ENCODE results near the gene PELI1. TPM values are rescaled to one million over a fixed set of nuclear protein-coding genes. Genes with fewer than 3 reads are reported as not detected.

PELI1 gene
- total RNA-seq, 1 experiment from 2014 or later, result 53.5 TPM

GRCh38 chr2:64124168-64124567 lies 20.1 kb downstream of the PELI1 start (continued):
- no peak for TF ChIP-seq E2F4 (CRISPR knock-in tag; IDR thresholded peaks at IDR 0.05; ENCODE audit: borderline replicate concordance, low read depth)
- no peak for TF ChIP-seq RELA (CRISPR knock-in tag; IDR thresholded peaks at IDR 0.05; ENCODE audit: borderline replicate concordance)
- TF ChIP-seq SOX15 (CRISPR knock-in tag; IDR thresholded peaks at IDR 0.05), result no peak

- peaks cover 45% of the 10 kb centered on the region for H3K4me1 Mint-ChIP-seq
- H3K4me3 Mint-ChIP-seq, result no peak overlapping the region
- no peak overlapping the region for H3K27ac Mint-ChIP-seq
- DNase-seq (ENCODE audit: low spot score) (no peak), ATAC-seq (no peak)
- TF ChIP-seq ZNF138 (CRISPR knock-in tag; conservative IDR thresholded peaks at IDR 0.05) (no peak), ZSCAN18 (CRISPR knock-in tag; IDR thresholded peaks at IDR 0.05) (no peak), CBFB (CRISPR knock-in tag; IDR thresholded peaks at IDR 0.05; ENCODE audit: low read depth) (no peak), SOX15 (CRISPR knock-in tag; IDR thresholded peaks at IDR 0.05) (no peak), IRF1 (CRISPR knock-in tag; IDR thresholded peaks at IDR 0.05) (no peak), CREM (CRISPR knock-in tag; IDR thresholded peaks at IDR 0.05) (no peak), RELA (CRISPR knock-in tag; IDR thresholded peaks at IDR 0.05; ENCODE audit: borderline replicate concordance) (no peak), ZNF396 (CRISPR knock-in tag; IDR thresholded peaks at IDR 0.05; ENCODE audit: borderline replicate concordance) (no peak), FOXP4 (CRISPR knock-in tag; IDR thresholded peaks at IDR 0.05) (no peak)
- ChIA-PET POLR2A (no interaction called here), CTCF (interaction anchor here (0.8 kb wide), 1 partner anchor 8 kb away, joined by 3 read pairs; no protein-coding TSS in a partner anchor)
- H3K9me3 Mint-ChIP-seq, result peaks cover 12% of the 10 kb centered on the region
- H3K36me3 Mint-ChIP-seq, result peaks cover 11% of the 10 kb centered on the region
- no peaks in the 10 kb centered on the region for H3K27me3 Mint-ChIP-seq (ENCODE audit: low read depth)
These were observed 20.5 kb downstream of the PELI1 start for GRCh38 chr2:64123740-64124139.

- ATAC-seq, result no peak
- ChIA-PET CTCF (interaction anchor here (0.6 kb wide), 1 partner anchor 53 kb away, joined by 5 read pairs; no protein-coding TSS in a partner anchor), POLR2A (interaction anchor here (0.6 kb wide), 3 partner anchors 28 to 288 kb away, joined by 4 to 6 read pairs (median 6); no protein-coding TSS in a partner anchor)
- Mint-ChIP-seq H3K9me3 (peaks cover 12% of the 10 kb centered on the region), H3K27ac (peak overlapping the region; percentile 80), H3K4me3 (no peak overlapping the region), H3K4me1 (peaks cover 35% of the 10 kb centered on the region), H3K27me3 (ENCODE audit: low read depth) (no peaks in the 10 kb centered on the region), H3K36me3 (peaks cover 13% of the 10 kb centered on the region)
- no peak for DNase-seq (ENCODE audit: low spot score)
- TF ChIP-seq TEAD1 (CRISPR knock-in tag; IDR thresholded peaks at IDR 0.05) (no peak), RORB (CRISPR knock-in tag; IDR thresholded peaks at IDR 0.05) (no peak), ZNF281 (CRISPR knock-in tag; IDR thresholded peaks at IDR 0.05) (no peak), GRHL2 (CRISPR knock-in tag; IDR thresholded peaks at IDR 0.05; ENCODE audit: insufficient replicate concordance, severe bottlenecking) (no peak), TEAD4 (CRISPR knock-in tag; IDR thresholded peaks at IDR 0.05) (no peak), HMGA2 (CRISPR knock-in tag; IDR thresholded peaks at IDR 0.05) (no peak), E2F1 (CRISPR knock-in tag; IDR thresholded peaks at IDR 0.05) (no peak), ZNF396 (CRISPR knock-in tag; IDR thresholded peaks at IDR 0.05; ENCODE audit: borderline replicate concordance) (no peak), ATF6 (CRISPR knock-in tag; IDR thresholded peaks at IDR 0.05) (no peak), CREM (CRISPR knock-in tag; IDR thresholded peaks at IDR 0.05) (no peak), ATF3 (CRISPR knock-in tag; conservative IDR thresholded peaks at IDR 0.05) (no peak), ZNF416 (CRISPR knock-in tag; IDR thresholded peaks at IDR 0.05) (no peak)
These were observed 21.9 kb downstream of the PELI1 start for GRCh38 chr2:64122358-64122757.

All from WTC11 (cell line).